GM12892 (cell line): ENCODE measurements around the gene WDR7.

Experiments used
- POLR2A ChIP-seq: IDR thresholded peaks from 2 replicates; pipeline ENCODE4 v1.6.1; 2011; ENCODE audit warnings: low read depth, low read length, control low read depth
- POLR2AphosphoS5 ChIP-seq: IDR thresholded peaks from 2 replicates; pipeline ENCODE4 v1.6.1; 2011; ENCODE audit warnings: low read depth, low read length, control low read depth

DNA sequence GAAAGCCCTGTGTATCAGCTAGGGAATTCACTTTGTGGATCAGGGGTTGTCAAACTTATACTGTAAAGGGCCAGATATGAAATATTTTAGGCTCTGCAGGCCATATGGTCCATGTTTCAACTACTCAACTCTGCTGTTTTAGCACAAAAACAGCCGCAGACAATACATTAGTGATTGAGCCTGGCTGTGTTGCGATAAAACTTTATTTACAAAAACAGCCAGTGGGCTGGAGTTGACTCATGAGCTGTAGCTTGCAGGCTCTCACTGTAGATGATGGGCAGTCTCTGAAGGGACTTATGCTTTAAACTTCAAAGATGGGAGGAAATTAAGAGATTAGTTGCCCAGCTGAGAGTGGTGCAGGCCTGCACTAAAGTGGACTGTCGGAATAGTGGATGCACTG lies 33.1 kb downstream of the WDR7 start:
- TF ChIP-seq POLR2AphosphoS5: no peak
- no peak for TF ChIP-seq POLR2A
